GM12878 (cell line): Measurements from ENCODE around the gene SP2. TPM values are rescaled to one million over a fixed set of nuclear protein-coding genes. Genes with fewer than 3 reads are reported as not detected.
A peak's percentile ranks its signal among the peaks of the same experiment; 100 is the strongest.

Source experiments
- EGR1 ChIP-seq, 2 experiments: IDR thresholded peaks; 1 replicate in 1 of 2; 2 replicates in 1 of 2; pipeline ENCODE4 v1.6.1; 2011 to 2012; ENCODE audit warnings: low read depth in 2 of 2, low read length in 2 of 2, borderline replicate concordance in 1 of 2, mild to moderate bottlenecking in 1 of 2, moderate library complexity in 1 of 2
- RELB ChIP-seq: fragments of 450-650 bp; IDR thresholded peaks from 2 replicates; pipeline ENCODE4 v1.6.1; 2017; ENCODE audit warnings: low read depth, mild to moderate bottlenecking, moderate library complexity
- ZBTB40 ChIP-seq: fragments of 450-650 bp; IDR thresholded peaks from 2 replicates; pipeline ENCODE4 v1.6.1; 2016; ENCODE audit warnings: mild to moderate bottlenecking, moderate library complexity, borderline replicate concordance
- ZNF622 ChIP-seq: fragments of 450-650 bp; IDR thresholded peaks from 2 replicates; pipeline ENCODE4 v1.6.1; 2017; ENCODE audit warnings: mild to moderate bottlenecking, inconsistent platforms
- ZNF687 ChIP-seq: fragments of 450-650 bp; IDR thresholded peaks from 2 replicates; pipeline ENCODE4 v1.6.1; 2017; ENCODE audit warnings: mild to moderate bottlenecking, moderate library complexity
- polyA plus RNA-seq, 11 experiments: library from polyadenylated mRNA; depleted of rRNA in 4 of 11; unstranded in 6 of 11; stranded (reverse) in 5 of 11; fragments of >200 nt; fragmentation: Nextera tagmentation in 4 of 11; fragmentation: Illumina TruSeq in 1 of 11; extraction: Ambion mirVana in 4 of 11; extraction: Trizol in 1 of 11; gene quantifications; 1 replicate in 1 of 11; 2 replicates in 10 of 11; pipeline versions ENCODE4 v1.2.1 to v1.2.3, GENCODE V29; 2011 to 2016; ENCODE audit warnings: inconsistent platforms in 2 of 11, missing spikeins in 2 of 11, low read depth in 1 of 11
- total RNA-seq, 4 experiments: library from RNA; depleted of rRNA in 3 of 4; stranded (reverse); fragments of >200 nt in 3 of 4; fragmentation: Illumina TruSeq in 1 of 4; extraction: Trizol in 1 of 4; gene quantifications; 2 replicates each; pipeline versions ENCODE4 v1.2.1 to v1.2.3, GENCODE V29; 2013 to 2021

Gene SP2
- total and polyA plus RNA-seq, 10 of the 15 experiments (the other 5 are each of a cell fraction or from before 2014, with no cell fraction given), result 1.2 to 19.1 (median 4.8) TPM

- peak; percentile 98 for TF ChIP-seq ZBTB40
- TF ChIP-seq EGR1 (IDR thresholded peaks at IDR 0.05; ENCODE audit: borderline replicate concordance in 1 of 2, low read depth in 2 of 2, low read length in 2 of 2), result peak; percentile 14 to 64
- TF ChIP-seq ZNF687, result 0 out of 2 replicates have a peak, but pooled peaks have one; percentile 58
- no peak for TF ChIP-seq ZNF622
- TF ChIP-seq RELB, result no peak
Observed at GRCh38 chr17:47895856-47896671, at the start of gene SP2 (continued).
